H1 (cell line): Measurements from ENCODE around the gene CD164L2. TPM values are rescaled to one million over a fixed set of nuclear protein-coding genes. Genes with fewer than 3 reads are reported as not detected.

ENCODE experiments used
- CTCF ChIA-PET: fragments of 300-600 bp; sonication (Branson Sonifier 250); formaldehyde crosslinking; loops from one replicate; lab custom pipeline; 2021; ENCODE audit not compliant: partially characterized antibody; lab: Charles Lee
- POLR2A ChIA-PET: fragments of 300-600 bp; sonication (Branson Sonifier 250); formaldehyde crosslinking; loops from one replicate; lab custom pipeline; 2021; ENCODE audit warnings: inconsistent platforms; ENCODE audit not compliant: partially characterized antibody; lab: Charles Lee
- DNase-seq, 2 experiments: peaks; one replicate each; pipeline versions ENCODE4 v3.0.0 to v3.0.0-alpha.2; 2010 to 2022; ENCODE audit warnings: low spot score in 2 of 2, low read depth in 1 of 2, mixed read lengths in 1 of 2
- FAIRE-seq: peaks from 2 replicates; lab custom pipeline; 2011; peaks lifted over from hg19 to GRCh38; lab: Jason Lieb, UNC
- H2AFZ ChIP-seq: 2 replicates; pipeline ENCODE4 v1.8.1; 2012; ENCODE audit warnings: low read length, inconsistent platforms
- H2AK5ac ChIP-seq: 2 replicates; pipeline ENCODE4 v1.6.1; 2013; ENCODE audit warnings: low read depth, low read length
- H2BK120ac ChIP-seq: replicated peaks from 2 replicates; pipeline ENCODE3; 2013; ENCODE audit warnings: low read depth, low read length, inconsistent platforms
- H2BK12ac ChIP-seq: 2 replicates; pipeline ENCODE4 v1.6.1; 2013; ENCODE audit warnings: low read depth, low read length
- H2BK15ac ChIP-seq: 2 replicates; pipeline ENCODE4 v1.6.1; 2013; ENCODE audit warnings: low read length
- H2BK20ac ChIP-seq: 2 replicates; pipeline ENCODE4 v1.6.1; 2013; ENCODE audit warnings: low read length
- H2BK5ac ChIP-seq: 2 replicates; pipeline ENCODE4 v1.6.1; 2013; ENCODE audit warnings: low read depth, low read length
- H3K14ac ChIP-seq: 2 replicates; pipeline ENCODE4 v1.6.1; 2013; ENCODE audit warnings: inconsistent platforms; ENCODE audit not compliant: insufficient read length
- H3K18ac ChIP-seq: 2 replicates; pipeline ENCODE4 v1.6.1; 2013; ENCODE audit warnings: low read length; ENCODE audit errors: extremely low read depth
- H3K23ac ChIP-seq: 2 replicates; pipeline ENCODE4 v1.6.1; 2013; ENCODE audit warnings: inconsistent platforms; ENCODE audit not compliant: insufficient read length
- H3K23me2 ChIP-seq: 2 replicates; pipeline ENCODE4 v1.6.1; 2013; ENCODE audit warnings: low read depth, low read length
- H3K27ac ChIP-seq: 2 replicates; pipeline ENCODE4 v1.6.1; 2011; ENCODE audit warnings: low read depth, low read length, inconsistent platforms
- H3K27me3 ChIP-seq, 4 experiments: replicated peaks in 1 of 4; 1 replicate in 1 of 4; 2 replicates in 3 of 4; pipeline versions ENCODE4 v1.6.1 to v1.8.1; 2011 to 2013; ENCODE audit warnings: low read length in 3 of 4, mild to moderate bottlenecking in 3 of 4, inconsistent platforms in 2 of 4, mixed read lengths in 2 of 4, moderate library complexity in 1 of 4; ENCODE audit not compliant: control insufficient read depth in 3 of 4, insufficient read depth in 3 of 4; ENCODE audit errors: extremely low read depth in 1 of 4
- H3K36me3 ChIP-seq, 4 experiments: 2 replicates each; pipeline versions ENCODE4 v1.6.1 to v1.8.1; 2011 to 2013; ENCODE audit warnings: mild to moderate bottlenecking in 4 of 4, low read length in 3 of 4, moderate library complexity in 2 of 4, control low read depth in 1 of 4, inconsistent platforms in 1 of 4; ENCODE audit not compliant: insufficient read depth in 4 of 4, control insufficient read depth in 2 of 4
- H3K4ac ChIP-seq: replicated peaks from 2 replicates; pipeline ENCODE3; 2013; ENCODE audit warnings: low read length, low read depth, mixed read lengths, inconsistent platforms; ENCODE audit not compliant: insufficient read length
- H3K4me1 ChIP-seq, 4 experiments: replicated peaks in 1 of 4; 1 replicate in 1 of 4; 2 replicates in 3 of 4; pipeline versions ENCODE4 v1.6.1 to v1.8.1; 2011 to 2013; ENCODE audit warnings: low read length in 3 of 4, inconsistent platforms in 2 of 4, mixed read lengths in 1 of 4; ENCODE audit not compliant: insufficient read depth in 4 of 4, control insufficient read depth in 3 of 4
- H3K4me2 ChIP-seq, 2 experiments: 2 replicates each; pipeline versions ENCODE4 v1.6.1 to v1.8.1; 2011 to 2013; ENCODE audit warnings: low read depth in 2 of 2, low read length in 2 of 2, control low read depth in 1 of 2, inconsistent platforms in 1 of 2, mild to moderate bottlenecking in 1 of 2; ENCODE audit not compliant: insufficient read depth in 1 of 2
- H3K4me3 ChIP-seq, 4 experiments: fragments of 200-600, 300-600 bp in 1 of 4; sonication (generic), shearing (Covaris generic), sonication (Bioruptor Twin) in 1 of 4; 2 replicates each; pipeline versions ENCODE4 v1.5.1 to v1.8.1; 2011 to 2016; ENCODE audit warnings: low read length in 4 of 4, low read depth in 3 of 4, control low read depth in 2 of 4, inconsistent platforms in 2 of 4, mild to moderate bottlenecking in 2 of 4, mixed read lengths in 1 of 4, moderate library complexity in 1 of 4; ENCODE audit not compliant: insufficient read depth in 2 of 4; ENCODE audit errors: extremely low read depth in 1 of 4
- H3K56ac ChIP-seq: replicated peaks from 2 replicates; pipeline ENCODE3; 2013; ENCODE audit warnings: low read depth, mild to moderate bottlenecking, mixed read lengths, low read length, inconsistent platforms; ENCODE audit not compliant: insufficient read length
- H3K79me1 ChIP-seq: 2 replicates; pipeline ENCODE4 v1.6.1; 2013; ENCODE audit warnings: low read depth, low read length, control low read depth
- H3K79me2 ChIP-seq, 2 experiments: 2 replicates each; pipeline versions ENCODE4 v1.6.1 to v1.8.1; 2012 to 2013; ENCODE audit warnings: low read length in 2 of 2, mild to moderate bottlenecking in 2 of 2, inconsistent platforms in 1 of 2; ENCODE audit not compliant: insufficient read depth in 2 of 2, control insufficient read depth in 1 of 2
- H3K9ac ChIP-seq, 4 experiments: replicated peaks in 1 of 4; 1 replicate in 1 of 4; 2 replicates in 3 of 4; pipeline versions ENCODE4 v1.6.1 to v1.8.1; 2011 to 2013; ENCODE audit warnings: low read depth in 3 of 4, low read length in 3 of 4, control low read depth in 2 of 4, mild to moderate bottlenecking in 2 of 4, moderate library complexity in 2 of 4, inconsistent platforms in 1 of 4; ENCODE audit errors: extremely low read depth in 1 of 4
- H3K9me3 ChIP-seq, 2 experiments: 2 replicates each; pipeline versions ENCODE4 v1.6.1 to v1.8.1; 2012 to 2013; ENCODE audit warnings: mild to moderate bottlenecking in 2 of 2, moderate library complexity in 2 of 2, control low read depth in 1 of 2, inconsistent platforms in 1 of 2, low read depth in 1 of 2, low read length in 1 of 2, mixed read lengths in 1 of 2; ENCODE audit not compliant: insufficient read depth in 2 of 2
- H4K20me1 ChIP-seq, 2 experiments: replicated peaks in 1 of 2; 2 replicates each; pipeline versions ENCODE3 to v1.8.1; 2011 to 2013; ENCODE audit warnings: inconsistent platforms in 2 of 2, low read length in 2 of 2, mild to moderate bottlenecking in 1 of 2; ENCODE audit not compliant: insufficient read depth in 2 of 2, control insufficient read depth in 1 of 2
- H4K5ac ChIP-seq: 2 replicates; pipeline ENCODE4 v1.6.1; 2013; ENCODE audit warnings: low read length, low read depth, mixed read lengths, inconsistent platforms; ENCODE audit not compliant: insufficient read length
- H4K8ac ChIP-seq: 2 replicates; pipeline ENCODE4 v1.8.0; 2013; ENCODE audit warnings: mild to moderate bottlenecking, moderate library complexity, low read length, inconsistent platforms; ENCODE audit not compliant: insufficient read depth; ENCODE audit errors: extremely low read depth
- H4K91ac ChIP-seq: replicated peaks from 2 replicates; pipeline ENCODE3; 2013; ENCODE audit warnings: low read length, mixed read lengths, inconsistent platforms; ENCODE audit not compliant: insufficient read length
- CHD1 ChIP-seq: IDR thresholded peaks from 2 replicates; pipeline ENCODE4 v1.6.1; 2012; ENCODE audit warnings: low read depth, low read length, improper control_type of control experiment
- HDAC2 ChIP-seq, 2 experiments: fragments of 300-600 bp in 1 of 2; sonication (generic) in 1 of 2; IDR thresholded peaks; 2 replicates each; pipeline ENCODE4 v1.6.1; 2011 to 2012; ENCODE audit warnings: low read depth in 2 of 2, low read length in 2 of 2, mild to moderate bottlenecking in 2 of 2, moderate library complexity in 2 of 2, borderline replicate concordance in 1 of 2, inconsistent platforms in 1 of 2
- KDM4A ChIP-seq: IDR thresholded peaks from one replicate; pipeline ENCODE4 v1.7.1; 2012; ENCODE audit warnings: low read depth, mild to moderate bottlenecking, moderate library complexity, low read length, inconsistent platforms; ENCODE audit not compliant: severe bottlenecking
- KDM5A ChIP-seq: fragments of 200-600 bp; IDR thresholded peaks from 2 replicates; pipeline ENCODE4 v1.7.1; 2012; ENCODE audit warnings: mild to moderate bottlenecking, low read length, inconsistent platforms, mixed read lengths
- NRF1 ChIP-seq: IDR thresholded peaks from 2 replicates; pipeline ENCODE4 v1.6.1; 2011; ENCODE audit warnings: mild to moderate bottlenecking, low read depth, low read length, improper control_type of control experiment
- SIN3A ChIP-seq, 2 experiments: IDR thresholded peaks in 1 of 2; conservative IDR thresholded peaks in 1 of 2; 2 replicates each; pipeline ENCODE4 v1.6.1; 2011 to 2012; ENCODE audit warnings: low read length in 2 of 2, improper control_type of control experiment in 1 of 2, low read depth in 1 of 2, mild to moderate bottlenecking in 1 of 2
- SIX5 ChIP-seq: IDR thresholded peaks from 2 replicates; pipeline ENCODE4 v1.6.1; 2011; ENCODE audit warnings: mild to moderate bottlenecking, low read depth, low read length
- SP1 ChIP-seq: IDR thresholded peaks from 2 replicates; pipeline ENCODE4 v1.6.1; 2011; ENCODE audit warnings: low read depth, low read length
- TAF1 ChIP-seq: IDR thresholded peaks from 2 replicates; pipeline ENCODE4 v1.6.1; 2011; ENCODE audit warnings: mild to moderate bottlenecking, low read depth, low read length
- whole genome bisulfite sequencing, 2 experiments: shearing (Covaris generic) in 1 of 2; methylation state at CpG; one replicate each; pipeline versions ENCODE4 v1.1.6 to v1.1.7; 2013 to 2015; ENCODE audit warnings: low lambda C conversion rate in 2 of 2, mixed read lengths in 2 of 2, inconsistent platforms in 1 of 2, low coverage in 1 of 2, missing lambda C conversion rate in 1 of 2; ENCODE audit not compliant: insufficient replicate concordance in 2 of 2, insufficient coverage in 1 of 2, insufficient read length in 1 of 2; ENCODE audit errors: extremely low coverage in 1 of 2, missing lambda C conversion rate in 1 of 2; 5-methylcytosine and 5-hydroxymethylcytosine counted together
- polyA plus RNA-seq, 7 experiments: library from polyadenylated mRNA; depleted of rRNA in 3 of 7; stranded (reverse) in 5 of 7; unstranded in 2 of 7; fragments of >200 nt in 5 of 7; fragments of 200-250 nt in 2 of 7; gene quantifications; 1 replicate in 5 of 7; 2 replicates in 1 of 7; 4 replicates in 1 of 7; pipeline versions ENCODE4 v1.2.1 to v1.2.3, GENCODE V29; 2011 to 2013; ENCODE audit warnings: missing spikeins in 2 of 7, mixed read lengths in 2 of 7
- total RNA-seq: library from RNA; stranded (reverse); fragmentation: NEBNext Ultra II Directional; extraction: Animal tissue kit (Norgen Biotek cat#: 25700); gene quantifications from 2 replicates; pipeline ENCODE4 v1.2.1, GENCODE V29; 2021
- TF ChIP-seq, protein P1 (sequence below): IDR thresholded peaks from 2 replicates; pipeline ENCODE4 v1.6.1; 2012; ENCODE audit warnings: inconsistent platforms

CD164L2 gene
- total and polyA plus RNA-seq, 2 of the 8 experiments (the other 6 are each of a cell fraction or from before 2014, with no cell fraction given), result 3.3 TPM

DNA sequence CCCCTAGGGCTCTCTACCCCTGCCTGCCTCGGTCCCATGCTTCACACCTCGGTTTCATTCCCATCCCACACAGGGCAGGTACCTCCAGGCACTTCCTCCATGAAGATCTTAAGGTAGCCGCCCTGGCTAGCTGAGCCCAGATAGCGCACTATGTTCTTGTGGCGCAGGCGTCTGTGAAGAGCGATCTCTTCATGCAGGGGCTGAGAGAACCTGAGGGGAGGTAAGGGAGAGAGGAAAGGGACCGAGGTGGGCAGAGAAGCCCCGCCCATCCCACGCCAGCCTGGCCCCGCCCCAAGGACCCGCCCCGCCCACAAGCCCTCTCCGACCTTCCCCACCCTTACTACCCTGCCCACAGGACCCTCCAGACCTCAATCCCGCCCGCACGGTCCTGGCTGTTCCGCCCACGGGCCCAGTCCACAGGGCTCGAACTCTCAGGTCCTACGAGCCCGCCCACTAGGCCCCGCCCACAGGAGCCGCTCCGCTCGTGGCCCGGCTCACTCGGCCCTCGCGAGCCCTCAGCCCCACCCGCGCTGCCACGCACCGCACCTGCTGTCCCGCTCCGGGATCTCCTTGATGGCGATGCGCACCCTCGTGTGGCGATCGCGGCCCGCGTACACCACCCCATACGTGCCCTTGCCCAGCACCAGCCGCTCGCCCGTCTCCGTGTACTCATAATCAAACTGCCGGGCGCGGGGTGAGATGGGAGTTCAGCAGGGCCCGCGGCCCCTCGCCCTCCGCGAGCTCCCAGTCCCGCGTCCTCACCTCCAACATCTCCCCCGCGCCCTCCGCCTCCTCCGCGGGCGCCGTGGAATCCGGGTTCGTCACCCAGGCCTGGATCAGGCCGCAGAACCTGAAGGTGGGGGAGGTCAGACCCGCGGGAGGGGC is 22.7 kb downstream of the CD164L2 start:
- 9% methylated on average over 23 of the region's 71 CpGs; no CpG with 5 or more reads in 1 of the 2 experiments for WGBS, 2 experiments
- TF ChIP-seq SIN3A (conservative IDR thresholded peaks at IDR 0.05 in 1 of 2, IDR thresholded peaks at IDR 0.05 in 1 of 2; ENCODE audit: low read depth in 1 of 2, low read length in 2 of 2) (0 out of 4 replicates have a peak, but pooled peaks of 1 of the 2 experiments have one; percentile 17), KDM4A (peak; percentile 96), CHD1 (no peak), HDAC2 (IDR thresholded peaks at IDR 0.05; ENCODE audit: borderline replicate concordance in 1 of 2, low read depth in 2 of 2, low read length in 2 of 2) (no peak), TAF1 (no peak), KDM5A (no peak), SIX5 (no peak), NRF1 (no peak), SP1 (no peak)
- TF ChIP-seq, protein P1, sequence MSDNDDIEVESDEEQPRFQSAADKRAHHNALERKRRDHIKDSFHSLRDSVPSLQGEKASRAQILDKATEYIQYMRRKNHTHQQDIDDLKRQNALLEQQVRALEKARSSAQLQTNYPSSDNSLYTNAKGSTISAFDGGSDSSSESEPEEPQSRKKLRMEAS, result peak; percentile 53; the same call in 1 of the 2 replicates

More for the DNA sequence above, 22.7 kb downstream of the CD164L2 start:
- Histone ChIP-seq H2BK15ac (peak overlapping the region; percentile 88), H3K4me3 (peak overlapping the region; percentile 55 to 89 (median 66)), H3K36me3 (no peaks in the 10 kb centered on the region), H3K27me3 (peaks cover 12 to 47% (median 36%) of the 10 kb centered on the region in 4 experiments), H4K20me1 (peaks cover 0 to 11% of the 10 kb centered on the region in 2 experiments), H3K56ac (no peak overlapping the region), H3K18ac (peak overlapping the region; percentile 87), H3K4ac (peak overlapping the region; percentile 94), H2BK12ac (peak overlapping the region; percentile 80; the same call in 1 of the 2 replicates), H3K27ac (no peak overlapping the region), H2AFZ (peak overlapping the region; percentile 84; the same call in 1 of the 2 replicates), H4K5ac (no peak overlapping the region), H3K9ac (no peak overlapping the region), H2BK5ac (peak overlapping the region; percentile 35; the same call in 1 of the 2 replicates), H3K79me2 (no peaks in the 10 kb centered on the region), H2AK5ac (no peak overlapping the region), H3K79me1 (no peaks in the 10 kb centered on the region), H3K4me2 (peak overlapping the region; percentile 83 to 84), H3K9me3 (no peaks in the 10 kb centered on the region), H3K4me1 (peaks cover 3 to 22% (median 12%) of the 10 kb centered on the region in 4 experiments), H4K8ac (peak overlapping the region; percentile 68; the same call in 1 of the 2 replicates), H3K14ac (no peak overlapping the region), H2BK20ac (0 out of 2 replicates have a peak overlapping the region, but pooled peaks have one; percentile 32), H2BK120ac (no peak overlapping the region), H3K23ac (no peak overlapping the region), H4K91ac (peak overlapping the region; percentile 81), H3K23me2 (peaks cover 14% of the 10 kb centered on the region)
- CTCF ChIA-PET, result interaction anchor here (0.7 to 28.8 kb wide), 11 partner anchors 8 to 302 kb away, joined by 3 to 625 read pairs (median 37); partner anchors contain the start of genes CD164L2, FCN3, GPR3 and MAP3K6
- POLR2A ChIA-PET, result interaction anchor here (0.9 to 10.3 kb wide), 3 partner anchors 7 to 31 kb away, joined by 3 to 101 read pairs (median 4); no protein-coding TSS in a partner anchor
- DNase-seq (peak in 1 of 2 experiments; percentile 70), FAIRE-seq (no peak)
